SK-N-MC (cell line): ENCODE measurements around the gene EEF1AKMT2.

Experiments
- EZH2 ChIP-seq: fragments of 200-600 bp; sonication (generic); IDR thresholded peaks from one replicate; pipeline ENCODE4 v1.6.1; 2017; ENCODE audit warnings: antibody characterized with exemption
- POLR2AphosphoS5 ChIP-seq: IDR thresholded peaks from 2 replicates; pipeline ENCODE4 v1.6.1; 2012; ENCODE audit warnings: mild to moderate bottlenecking, low read depth, low read length, borderline replicate concordance

DNA sequence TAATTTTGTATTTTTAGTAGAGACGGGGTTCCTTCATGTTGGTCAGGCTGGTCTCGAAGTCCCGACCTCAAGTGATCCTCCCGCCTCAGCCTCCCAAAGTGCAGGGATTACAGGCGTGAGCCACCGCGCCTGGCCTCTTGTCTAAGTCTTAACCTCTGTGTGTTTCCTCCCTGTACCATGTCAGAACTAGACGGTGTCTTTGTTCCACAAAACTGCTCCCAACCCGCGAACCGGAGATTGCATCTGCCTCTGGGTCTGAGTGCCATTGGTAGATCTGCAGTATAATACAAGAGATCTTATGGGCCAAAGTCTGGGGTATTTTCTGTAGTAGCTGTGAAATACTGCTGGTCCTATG lies 1.3 kb upstream of the EEF1AKMT2 start:
- TF ChIP-seq EZH2, result no peak
- no peak for TF ChIP-seq POLR2AphosphoS5
